Endothelial cell of umbilical vein (primary cell): ENCODE results near the gene SUSD5. TPM values are rescaled to one million over a fixed set of nuclear protein-coding genes. Genes with fewer than 3 reads are reported as not detected.

Experiments used
- BruUV-seq: library from RNA; stranded (reverse); fragments of 400-500 nt; replicated peaks from 2 replicates; lab custom pipeline; 2021; lab: Mats Ljungman, UMichigan
- CTCF ChIA-PET: fragments of 300-600, 350-600 bp; sonication (Branson Sonifier 250); formaldehyde crosslinking; loops from one replicate; lab custom pipeline; 2021; ENCODE audit warnings: antibody characterized with exemption, inconsistent platforms; lab: Charles Lee
- POLR2A ChIA-PET: fragments of 300-600, 350-600 bp; sonication (Branson Sonifier 250); formaldehyde crosslinking; loops from one replicate; lab custom pipeline; 2021; ENCODE audit warnings: antibody characterized with exemption, inconsistent platforms; lab: Charles Lee
- DNase-seq: peaks from one replicate; pipeline ENCODE4 v3.0.0-alpha.2; 2011; ENCODE audit warnings: low read depth, low spot score
- FAIRE-seq: peaks from 2 replicates; lab custom pipeline; 2011; peaks lifted over from hg19 to GRCh38; lab: Jason Lieb, UNC
- H2AFZ ChIP-seq: 2 replicates; pipeline ENCODE4 v1.6.0; 2012; ENCODE audit warnings: low read depth, low read length, control low read depth, inconsistent platforms
- H3K27ac ChIP-seq: 2 replicates; pipeline ENCODE4 v1.5.1; 2011; ENCODE audit warnings: low read depth, mild to moderate bottlenecking, control low read depth, low read length, moderate library complexity; ENCODE audit not compliant: insufficient read depth
- H3K27me3 ChIP-seq, 2 experiments: 2 replicates each; pipeline versions ENCODE4 v1.6.0 to v1.6.1; 2011; ENCODE audit warnings: low read length in 2 of 2, mixed read lengths in 1 of 2; ENCODE audit not compliant: control insufficient read depth in 2 of 2, insufficient read depth in 2 of 2
- H3K36me3 ChIP-seq, 2 experiments: 2 replicates in 1 of 2; 3 replicates in 1 of 2; pipeline ENCODE4 v1.5.1; 2011; ENCODE audit warnings: low read length in 2 of 2, mild to moderate bottlenecking in 1 of 2, moderate library complexity in 1 of 2; ENCODE audit not compliant: control insufficient read depth in 2 of 2, insufficient read depth in 2 of 2; ENCODE audit errors: extremely low read depth in 1 of 2
- H3K4me1 ChIP-seq: 3 replicates; pipeline ENCODE4 v1.5.1; 2011; ENCODE audit warnings: mild to moderate bottlenecking, low read length; ENCODE audit not compliant: control insufficient read depth, insufficient read depth; ENCODE audit errors: extremely low read depth
- H3K4me2 ChIP-seq: 2 replicates; pipeline ENCODE4 v1.6.1; 2011; ENCODE audit warnings: low read length, control low read depth, mixed read lengths; ENCODE audit not compliant: insufficient read depth
- H3K4me3 ChIP-seq, 3 experiments: fragments of 200-600 bp in 1 of 3; sonication (generic), shearing (Covaris generic) in 1 of 3; replicated peaks in 1 of 3; 2 replicates each; pipeline ENCODE4 v1.5.1; 2011 to 2016; ENCODE audit warnings: control low read depth in 3 of 3, low read length in 3 of 3, mild to moderate bottlenecking in 2 of 3, inconsistent platforms in 1 of 3, low read depth in 1 of 3, moderate library complexity in 1 of 3; ENCODE audit not compliant: insufficient read depth in 1 of 3
- H3K79me2 ChIP-seq: 2 replicates; pipeline ENCODE4 v1.6.0; 2012; ENCODE audit warnings: low read length, inconsistent platforms; ENCODE audit not compliant: control insufficient read depth, insufficient read depth
- H3K9ac ChIP-seq: replicated peaks from 2 replicates; pipeline ENCODE3; 2011; ENCODE audit warnings: low read length, control low read depth; ENCODE audit not compliant: insufficient read depth; ENCODE audit errors: extremely low read depth
- H3K9me1 ChIP-seq: replicated peaks from 3 replicates; pipeline ENCODE4 v1.6.0; 2011; ENCODE audit warnings: mild to moderate bottlenecking, low read length; ENCODE audit not compliant: control insufficient read depth, insufficient read depth; ENCODE audit errors: extremely low read depth
- H3K9me3 ChIP-seq: replicated peaks from 2 replicates; pipeline ENCODE4 v1.5.1; 2012; ENCODE audit warnings: low read length, inconsistent platforms; ENCODE audit not compliant: control insufficient read depth, insufficient read depth
- H4K20me1 ChIP-seq: replicated peaks from 2 replicates; pipeline ENCODE3; 2011; ENCODE audit warnings: mild to moderate bottlenecking, low read length; ENCODE audit not compliant: control insufficient read depth, insufficient read depth; ENCODE audit errors: extremely low read depth
- CTCF ChIP-seq, 2 donors: IDR thresholded peaks; 1 replicate in 1 of 2; 2 replicates in 1 of 2; pipeline ENCODE4 v1.5.1; 2011; ENCODE audit warnings: low read length in 2 of 2, mild to moderate bottlenecking in 2 of 2, moderate library complexity in 2 of 2, control low read depth in 1 of 2, inconsistent platforms in 1 of 2, low read depth in 1 of 2; ENCODE audit not compliant: insufficient read depth in 1 of 2; ENCODE audit errors: extremely low read depth in 1 of 2
- EZH2 ChIP-seq: IDR thresholded peaks from 2 replicates; pipeline ENCODE4 v1.6.1; 2012; ENCODE audit warnings: borderline replicate concordance, low read depth, mild to moderate bottlenecking, moderate library complexity, low read length, inconsistent platforms; ENCODE audit not compliant: severe bottlenecking
- FOS ChIP-seq: IDR thresholded peaks from 2 replicates; pipeline ENCODE4 v1.6.1; 2011; ENCODE audit warnings: mild to moderate bottlenecking, low read length, moderate library complexity, borderline replicate concordance; ENCODE audit not compliant: insufficient read depth
- GATA2 ChIP-seq: IDR thresholded peaks from 2 replicates; pipeline ENCODE4 v1.7.0; 2011; ENCODE audit warnings: low read depth, mild to moderate bottlenecking, moderate library complexity, mixed read lengths, low read length; ENCODE audit not compliant: insufficient read length, insufficient read depth
- JUN ChIP-seq: IDR thresholded peaks from 2 replicates; pipeline ENCODE4 v1.6.1; 2011; ENCODE audit warnings: borderline replicate concordance, low read depth; ENCODE audit not compliant: insufficient read length, insufficient read depth
- MAX ChIP-seq: IDR thresholded peaks from 2 replicates; pipeline ENCODE4 v1.6.1; 2011; ENCODE audit not compliant: insufficient read depth, insufficient read length
- MYC ChIP-seq: IDR thresholded peaks from one replicate; pipeline ENCODE4 v1.6.1; 2011; ENCODE audit warnings: mild to moderate bottlenecking, low read depth, low read length
- POLR2A ChIP-seq: IDR thresholded peaks from 2 replicates; pipeline ENCODE4 v1.6.1; 2012; ENCODE audit warnings: low read depth, mild to moderate bottlenecking, control low read depth, low read length
- POLR2AphosphoS5 ChIP-seq: IDR thresholded peaks from 2 replicates; pipeline ENCODE4 v1.6.1; 2012; ENCODE audit warnings: low read depth, mild to moderate bottlenecking, control low read depth, low read length, moderate library complexity; ENCODE audit not compliant: insufficient read depth
- dilution Hi-C: fragments of 300-500 bp; cut with MboI; formaldehyde crosslinking; loops from one replicate; pipeline ENCODE4 v1.15.0; 2019; ENCODE audit warnings: low sequenced_read_pairs; ENCODE audit not compliant: extremely low pct_ligation_motif_present
- intact Hi-C: fragments of 100-400 bp; cut with micrococcal nuclease; formaldehyde crosslinking; loops from one replicate; pipeline ENCODE4 v1.10.0; 2022
- polyA plus RNA-seq, 4 experiments: library from polyadenylated mRNA; depleted of rRNA in 3 of 4; stranded (reverse) in 3 of 4; unstranded in 1 of 4; fragments of >200 nt; gene quantifications; 2 replicates each; pipeline versions ENCODE4 v1.2.1 to v1.2.3, GENCODE V29; 2011 to 2012; ENCODE audit warnings: missing spikeins in 1 of 4
- total RNA-seq: library from RNA; stranded (reverse); gene quantifications from 2 replicates; pipeline ENCODE4 v1.2.3, GENCODE V29; 2021

SUSD5 gene
- total and polyA plus RNA-seq, 2 donors (not counting 3 experiments of a cell fraction or from before 2014, with no cell fraction given) = 7.7 to 18.8 TPM

GRCh38 chr3:33159981-33160380 lies 58.6 kb downstream of the SUSD5 start:
- no peaks in the 10 kb centered on the region for H3K27me3 ChIP-seq
- DNase-seq = no peak
- dilution Hi-C loops (no loop called here), intact Hi-C loops (no loop called here)
- H3K36me3 ChIP-seq = no peaks in the 10 kb centered on the region
- no peak overlapping the region for H3K4me3 ChIP-seq
- no TSS peak for BruUV-seq
- CTCF ChIA-PET = no interaction called here
- no peaks in the 10 kb centered on the region for H3K79me2 ChIP-seq
- no peaks in the 10 kb centered on the region for H3K4me1 ChIP-seq
- no peaks in the 10 kb centered on the region for H3K9me1 ChIP-seq
- no peaks in the 10 kb centered on the region for H4K20me1 ChIP-seq
- TF ChIP-seq MYC (no peak), GATA2 (no peak)
- H3K4me2 ChIP-seq = no peak overlapping the region
- no peak overlapping the region for H2AFZ ChIP-seq
- FAIRE-seq = peak; percentile 26
- POLR2A ChIA-PET = no interaction called here
- H3K9ac ChIP-seq = no peak overlapping the region
- H3K27ac ChIP-seq = no peak overlapping the region
- H3K9me3 ChIP-seq = no peaks in the 10 kb centered on the region

- DNase-seq (no peak), FAIRE-seq (no peak)
- H3K27ac ChIP-seq = no peak overlapping the region
- POLR2A ChIA-PET = no interaction called here
- CTCF ChIA-PET = interaction anchor here (0.9 kb wide), 1 partner anchor 21 kb away, joined by 3 read pairs; no protein-coding TSS in a partner anchor
- no peak overlapping the region for H3K4me3 ChIP-seq
- BruUV-seq = no TSS peak
- no peaks in the 10 kb centered on the region for H3K4me1 ChIP-seq
- H3K4me2 ChIP-seq = no peak overlapping the region
- H2AFZ ChIP-seq = no peak overlapping the region
- dilution Hi-C loops (no loop called here), intact Hi-C loops (no loop called here)
- H3K79me2 ChIP-seq = no peaks in the 10 kb centered on the region
- no peaks in the 10 kb centered on the region for H3K9me3 ChIP-seq
- no peaks in the 10 kb centered on the region for H3K27me3 ChIP-seq
- H3K9ac ChIP-seq = no peak overlapping the region
- no peaks in the 10 kb centered on the region for H3K9me1 ChIP-seq
- no peaks in the 10 kb centered on the region for H3K36me3 ChIP-seq
- H4K20me1 ChIP-seq = no peaks in the 10 kb centered on the region
- no peak for TF ChIP-seq GATA2
- TF ChIP-seq FOS = no peak
- no peak for TF ChIP-seq EZH2
- no peak for TF ChIP-seq JUN
- TF ChIP-seq CTCF (IDR thresholded peaks at IDR 0.05; ENCODE audit: extremely low read depth in 1 of 2, insufficient read depth in 1 of 2, low read depth in 1 of 2, low read length in 2 of 2) = no peak
- TF ChIP-seq MYC = no peak
- no peak for TF ChIP-seq MAX
- no peak for TF ChIP-seq POLR2AphosphoS5
- TF ChIP-seq POLR2A = no peak
These were observed 59.4 kb downstream of the SUSD5 start for GRCh38 chr3:33159234-33159633.
